Measurements from ENCODE around the gene MAST4. TPM values are rescaled to one million over a fixed set of nuclear protein-coding genes. Genes with fewer than 3 reads are reported as not detected.

Gene MAST4
- total RNA-seq, 4 donors from 2014 or later: 8.2 to 203 (median 35.5) TPM

- Histone ChIP-seq H3K36me3 (no peaks in the 10 kb centered on the region), H3K4me1 (no peaks in the 10 kb centered on the region), H3K9me3 (no peaks in the 10 kb centered on the region), H3K4me3 (no peak overlapping the region), H3K27ac (no peak overlapping the region), H3K27me3 (no peaks in the 10 kb centered on the region)
- DNase-seq: no peak
- intact Hi-C loops (cut with DNase I; ENCODE audit: low total_unique reads): no loop called here
- TF ChIP-seq CTCF (IDR thresholded peaks at IDR 0.05): no peak
- no peak for TF ChIP-seq POLR2A (IDR thresholded peaks at IDR 0.05)
Observed at GRCh38 chr5:67146981-67147380, 550.8 kb downstream of the MAST4 start.

GRCh38 chr5:67147760-67148159 is 551.6 kb downstream of the MAST4 start:
- TF ChIP-seq POLR2A (IDR thresholded peaks at IDR 0.05) (no peak), CTCF (IDR thresholded peaks at IDR 0.05) (no peak)
- H3K4me3 ChIP-seq: no peak overlapping the region
- DNase-seq: no peak
- no peak overlapping the region for H3K27ac ChIP-seq
- no peaks in the 10 kb centered on the region for H3K36me3 ChIP-seq
- intact Hi-C loops (cut with DNase I; ENCODE audit: low total_unique reads): no loop called here
- H3K9me3 ChIP-seq: no peaks in the 10 kb centered on the region
- no peaks in the 10 kb centered on the region for H3K4me1 ChIP-seq
- no peaks in the 10 kb centered on the region for H3K27me3 ChIP-seq

GRCh38 chr5:67149057-67149950 is 553.1 kb downstream of the MAST4 start:
- DNase-seq: no peak
- H3K9me3 ChIP-seq: no peaks in the 10 kb centered on the region
- H3K4me3 ChIP-seq: peak overlapping the region in 1 of 2 donors; percentile 20
- TF ChIP-seq CTCF (IDR thresholded peaks at IDR 0.05) (no peak), POLR2A (IDR thresholded peaks at IDR 0.05) (no peak)
- H3K27ac ChIP-seq: peak overlapping the region; percentile 65
- H3K4me1 ChIP-seq: no peaks in the 10 kb centered on the region
- H3K36me3 ChIP-seq: no peaks in the 10 kb centered on the region
- H3K27me3 ChIP-seq: no peaks in the 10 kb centered on the region
- intact Hi-C loops (cut with DNase I; ENCODE audit: low total_unique reads): no loop called here

GRCh38 chr5:67149951-67150523 is 553.8 kb downstream of the MAST4 start:
- Histone ChIP-seq H3K36me3 (no peaks in the 10 kb centered on the region), H3K9me3 (no peaks in the 10 kb centered on the region), H3K4me1 (no peaks in the 10 kb centered on the region), H3K27me3 (no peaks in the 10 kb centered on the region), H3K4me3 (no peak overlapping the region), H3K27ac (peak overlapping the region; percentile 65)
- DNase-seq: no peak
- intact Hi-C loops (cut with DNase I; ENCODE audit: low total_unique reads): no loop called here
- TF ChIP-seq CTCF (IDR thresholded peaks at IDR 0.05) (peak; percentile 51 to 70 (median 64)), POLR2A (IDR thresholded peaks at IDR 0.05) (no peak)

GRCh38 chr5:67152400-67152799 is 556.2 kb downstream of the MAST4 start:
- no peaks in the 10 kb centered on the region for H3K27me3 ChIP-seq
- TF ChIP-seq POLR2A (IDR thresholded peaks at IDR 0.05) (no peak), CTCF (IDR thresholded peaks at IDR 0.05) (no peak)
- no peaks in the 10 kb centered on the region for H3K9me3 ChIP-seq
- DNase-seq: no peak
- no peak overlapping the region for H3K27ac ChIP-seq
- intact Hi-C loops (cut with DNase I; ENCODE audit: low total_unique reads): no loop called here
- H3K4me1 ChIP-seq: no peaks in the 10 kb centered on the region
- H3K4me3 ChIP-seq: no peak overlapping the region
- H3K36me3 ChIP-seq: no peaks in the 10 kb centered on the region

Measured in uterus (tissue), 4 donors.